ENCODE measurements around the gene ST7. TPM values are rescaled to one million over a fixed set of nuclear protein-coding genes. Genes with fewer than 3 reads are reported as not detected.

Gene ST7
- total and polyA plus RNA-seq, 2 of the 13 experiments (the other 11 are each of a cell fraction or from before 2014, with no cell fraction given): 17.3 to 23.5 TPM

DNA sequence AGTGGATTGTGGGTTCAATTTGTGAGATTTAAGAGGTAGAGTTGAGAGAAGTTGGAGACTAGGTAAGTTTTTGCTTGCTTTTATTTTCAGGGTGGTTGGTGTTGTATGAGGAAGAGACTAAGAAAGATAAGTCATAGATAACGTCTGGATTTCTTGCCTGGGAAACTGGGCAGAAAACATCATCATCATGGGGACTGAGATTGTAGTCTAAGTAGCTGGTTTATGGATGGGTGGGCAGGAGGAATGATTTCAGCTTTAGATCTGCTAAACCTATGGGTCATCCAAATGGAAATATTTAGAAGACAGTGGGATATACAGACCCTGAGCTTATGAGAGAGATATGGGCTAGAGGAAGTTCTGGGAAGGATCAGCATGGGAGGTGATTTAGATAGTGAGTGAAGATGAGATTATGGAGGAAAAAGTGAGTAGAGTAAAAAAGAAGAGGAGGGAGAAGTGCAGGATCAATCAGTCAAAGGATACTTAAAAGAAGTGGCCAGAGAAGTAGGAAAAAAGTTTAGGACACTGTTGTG lies 199.8 kb downstream of the ST7 start (continued):
- TF ChIP-seq ZNF569 (CRISPR knock-in tag; IDR thresholded peaks at IDR 0.05; ENCODE audit: borderline replicate concordance) (no peak), TBL1XR1 (IDR thresholded peaks at IDR 0.05; ENCODE audit: borderline replicate concordance, low read length, partially characterized antibody) (no peak), MEIS2 (CRISPR knock-in tag; IDR thresholded peaks at IDR 0.05) (no peak), RNF2 (conservative IDR thresholded peaks at IDR 0.05; ENCODE audit: low read depth) (no peak)

DNA sequence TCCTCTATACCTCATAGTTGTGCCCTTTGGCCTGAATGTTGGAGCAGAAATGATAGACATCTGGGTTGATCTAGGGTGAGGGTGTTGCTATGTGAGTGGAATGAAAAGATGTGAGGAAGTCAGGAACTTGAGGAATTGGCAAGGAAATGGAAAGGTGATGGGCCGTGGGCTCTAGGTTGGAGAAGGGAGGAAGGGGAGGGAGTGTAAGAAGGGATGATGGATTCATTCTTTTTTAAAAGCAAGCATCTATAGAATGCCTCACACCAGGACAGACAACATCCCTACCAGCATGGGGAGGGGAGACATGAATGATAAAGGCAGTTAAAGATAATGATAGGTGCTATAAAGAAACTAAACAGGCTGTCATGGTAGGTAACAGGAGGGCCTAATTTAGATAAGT lies 201.4 kb downstream of the ST7 start:
- intact Hi-C loops (cut with micrococcal nuclease; ENCODE audit: unreplicated experiment): no loop called here
- ChIA-PET POLR2A (no interaction called here), CTCF (ENCODE audit: low intra/inter-chr PET ratio, low total read pairs) (no interaction called here)
- no peak for DNase-seq (ENCODE audit: low spot score)
- 94% methylated on average over 1 of the region's 1 CpG for WGBS (ENCODE audit: low lambda C conversion rate)
- Histone ChIP-seq H3K4me3 (replicated peaks in 1 of 3; ENCODE audit: insufficient read depth in 1 of 3, low read depth in 2 of 3, low read length in 3 of 3) (no peak overlapping the region), H3K9ac (ENCODE audit: insufficient read depth, low read depth, low read length) (no peak overlapping the region), H3K4me1 (ENCODE audit: insufficient read depth, low read length) (peaks cover 18% of the 10 kb centered on the region), H3K27me3 (ENCODE audit: control insufficient read depth in 1 of 2, insufficient read depth in 2 of 2, low read length in 2 of 2) (no peaks in the 10 kb centered on the region), H3K27ac (ENCODE audit: extremely low read length, insufficient read depth, low read length) (no peak overlapping the region), H4K20me1 (ENCODE audit: insufficient read depth, low read length) (no peaks in the 10 kb centered on the region), H3K4me2 (ENCODE audit: low read depth, low read length) (no peak overlapping the region), H3K79me2 (ENCODE audit: insufficient read depth, low read length) (no peaks in the 10 kb centered on the region), H3K36me3 (replicated peaks in 1 of 2; ENCODE audit: control insufficient read depth in 1 of 2, insufficient read depth in 2 of 2, low read length in 2 of 2) (no peaks in the 10 kb centered on the region), H3K9me3 (ENCODE audit: low read length) (no peaks in the 10 kb centered on the region), H2AFZ (ENCODE audit: low read length) (no peak overlapping the region)
- no peak for ATAC-seq
- in situ Hi-C loops (cut with HindIII; ENCODE audit: extremely low pct_ligation_motif_present, low pct_unique_long_range_greater_than_20kb): no loop called here
- no TSS peak for BruUV-seq (replicated peaks)
- FAIRE-seq: no peak
- TF ChIP-seq TCF7L2 (IDR thresholded peaks at IDR 0.05; ENCODE audit: low read depth, low read length) (no peak), TGIF2 (CRISPR knock-in tag; IDR thresholded peaks at IDR 0.05) (no peak), IRX3 (CRISPR knock-in tag; IDR thresholded peaks at IDR 0.05; ENCODE audit: borderline replicate concordance, low read depth) (no peak), ATF7 (IDR thresholded peaks at IDR 0.05) (no peak), ATF7 (CRISPR knock-in tag; IDR thresholded peaks at IDR 0.05) (no peak), ZNF317 (CRISPR knock-in tag; IDR thresholded peaks at IDR 0.05) (no peak), SMYD3 (CRISPR knock-in tag; IDR thresholded peaks at IDR 0.05) (no peak), MED8 (CRISPR knock-in tag; IDR thresholded peaks at IDR 0.05; ENCODE audit: insufficient replicate concordance) (no peak), ZNF619 (CRISPR knock-in tag; IDR thresholded peaks at IDR 0.05) (no peak), PHF20 (CRISPR knock-in tag; IDR thresholded peaks at IDR 0.05) (no peak), ZNF10 (CRISPR knock-in tag; IDR thresholded peaks at IDR 0.05; ENCODE audit: borderline replicate concordance, low read depth) (no peak)
- TF ChIP-seq, protein P1, sequence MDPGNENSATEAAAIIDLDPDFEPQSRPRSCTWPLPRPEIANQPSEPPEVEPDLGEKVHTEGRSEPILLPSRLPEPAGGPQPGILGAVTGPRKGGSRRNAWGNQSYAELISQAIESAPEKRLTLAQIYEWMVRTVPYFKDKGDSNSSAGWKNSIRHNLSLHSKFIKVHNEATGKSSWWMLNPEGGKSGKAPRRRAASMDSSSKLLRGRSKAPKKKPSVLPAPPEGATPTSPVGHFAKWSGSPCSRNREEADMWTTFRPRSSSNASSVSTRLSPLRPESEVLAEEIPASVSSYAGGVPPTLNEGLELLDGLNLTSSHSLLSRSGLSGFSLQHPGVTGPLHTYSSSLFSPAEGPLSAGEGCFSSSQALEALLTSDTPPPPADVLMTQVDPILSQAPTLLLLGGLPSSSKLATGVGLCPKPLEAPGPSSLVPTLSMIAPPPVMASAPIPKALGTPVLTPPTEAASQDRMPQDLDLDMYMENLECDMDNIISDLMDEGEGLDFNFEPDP (CRISPR knock-in tag; conservative IDR thresholded peaks at IDR 0.05): no peak
- TF ChIP-seq, protein P2, sequence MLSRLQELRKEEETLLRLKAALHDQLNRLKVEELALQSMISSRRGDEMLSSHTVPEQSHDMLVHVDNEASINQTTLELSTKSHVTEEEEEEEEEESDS (CRISPR knock-in tag; IDR thresholded peaks at IDR 0.05; ENCODE audit: borderline replicate concordance): no peak
- TF ChIP-seq, protein P3, sequence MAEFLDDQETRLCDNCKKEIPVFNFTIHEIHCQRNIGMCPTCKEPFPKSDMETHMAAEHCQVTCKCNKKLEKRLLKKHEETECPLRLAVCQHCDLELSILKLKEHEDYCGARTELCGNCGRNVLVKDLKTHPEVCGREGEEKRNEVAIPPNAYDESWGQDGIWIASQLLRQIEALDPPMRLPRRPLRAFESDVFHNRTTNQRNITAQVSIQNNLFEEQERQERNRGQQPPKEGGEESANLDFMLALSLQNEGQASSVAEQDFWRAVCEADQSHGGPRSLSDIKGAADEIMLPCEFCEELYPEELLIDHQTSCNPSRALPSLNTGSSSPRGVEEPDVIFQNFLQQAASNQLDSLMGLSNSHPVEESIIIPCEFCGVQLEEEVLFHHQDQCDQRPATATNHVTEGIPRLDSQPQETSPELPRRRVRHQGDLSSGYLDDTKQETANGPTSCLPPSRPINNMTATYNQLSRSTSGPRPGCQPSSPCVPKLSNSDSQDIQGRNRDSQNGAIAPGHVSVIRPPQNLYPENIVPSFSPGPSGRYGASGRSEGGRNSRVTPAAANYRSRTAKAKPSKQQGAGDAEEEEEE (CRISPR knock-in tag; IDR thresholded peaks at IDR 0.05; ENCODE audit: borderline replicate concordance): no peak
- TF ChIP-seq, protein P4, sequence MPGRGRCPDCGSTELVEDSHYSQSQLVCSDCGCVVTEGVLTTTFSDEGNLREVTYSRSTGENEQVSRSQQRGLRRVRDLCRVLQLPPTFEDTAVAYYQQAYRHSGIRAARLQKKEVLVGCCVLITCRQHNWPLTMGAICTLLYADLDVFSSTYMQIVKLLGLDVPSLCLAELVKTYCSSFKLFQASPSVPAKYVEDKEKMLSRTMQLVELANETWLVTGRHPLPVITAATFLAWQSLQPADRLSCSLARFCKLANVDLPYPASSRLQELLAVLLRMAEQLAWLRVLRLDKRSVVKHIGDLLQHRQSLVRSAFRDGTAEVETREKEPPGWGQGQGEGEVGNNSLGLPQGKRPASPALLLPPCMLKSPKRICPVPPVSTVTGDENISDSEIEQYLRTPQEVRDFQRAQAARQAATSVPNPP (CRISPR knock-in tag; IDR thresholded peaks at IDR 0.05): no peak
- TF ChIP-seq, protein P5, sequence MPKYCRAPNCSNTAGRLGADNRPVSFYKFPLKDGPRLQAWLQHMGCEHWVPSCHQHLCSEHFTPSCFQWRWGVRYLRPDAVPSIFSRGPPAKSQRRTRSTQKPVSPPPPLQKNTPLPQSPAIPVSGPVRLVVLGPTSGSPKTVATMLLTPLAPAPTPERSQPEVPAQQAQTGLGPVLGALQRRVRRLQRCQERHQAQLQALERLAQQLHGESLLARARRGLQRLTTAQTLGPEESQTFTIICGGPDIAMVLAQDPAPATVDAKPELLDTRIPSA (CRISPR knock-in tag; IDR thresholded peaks at IDR 0.05; ENCODE audit: borderline replicate concordance): no peak
